Neutrophil (primary cell): ENCODE results near the gene DOCK3.

ENCODE experiments used
- H3K27ac ChIP-seq: fragments of 200-600 bp; sonication (generic); 2 replicates; pipeline ENCODE4 v1.5.1; 2016; ENCODE audit warnings: mild to moderate bottlenecking, moderate library complexity
- H3K27me3 ChIP-seq: fragments of 200-600 bp; sonication (generic); 2 replicates; pipeline ENCODE4 v1.6.0; 2016; ENCODE audit warnings: mild to moderate bottlenecking
- H3K36me3 ChIP-seq: fragments of 200-600 bp; sonication (generic); 2 replicates; pipeline ENCODE4 v1.5.1; 2017
- H3K4me1 ChIP-seq, 2 experiments: fragments of 200-600 bp in 1 of 2; sonication (generic) in 1 of 2; 1 replicate in 1 of 2; 2 replicates in 1 of 2; pipeline versions ENCODE4 v1.5.1 to v1.6.1; 2013 to 2016; ENCODE audit warnings: low read depth in 1 of 2, low read length in 1 of 2, mild to moderate bottlenecking in 1 of 2, moderate library complexity in 1 of 2; ENCODE audit not compliant: control insufficient read depth in 1 of 2, insufficient read depth in 1 of 2
- H3K4me3 ChIP-seq, 2 experiments: fragments of 200-600 bp in 1 of 2; sonication (generic) in 1 of 2; 1 replicate in 1 of 2; 2 replicates in 1 of 2; pipeline ENCODE4 v1.5.1; 2013 to 2016; ENCODE audit warnings: low read depth in 1 of 2, low read length in 1 of 2, mild to moderate bottlenecking in 1 of 2, moderate library complexity in 1 of 2
- H3K9me3 ChIP-seq: fragments of 200-600 bp; sonication (generic); 2 replicates; pipeline ENCODE4 v1.5.1; 2016
- TF ChIP-seq, protein P1 (sequence below): fragments of 200-600 bp; sonication (generic); IDR thresholded peaks from 2 replicates; pipeline ENCODE4 v1.5.1; 2016; ENCODE audit warnings: antibody characterized with exemption

The DOCK3 gene

GRCh38 chr3:51390246-51391074, 715.7 kb downstream of the DOCK3 start:
- peak overlapping the region; percentile 90 for H3K27ac ChIP-seq
- peaks cover 43% of the 10 kb centered on the region in 2 experiments for H3K4me1 ChIP-seq
- TF ChIP-seq, protein P1, sequence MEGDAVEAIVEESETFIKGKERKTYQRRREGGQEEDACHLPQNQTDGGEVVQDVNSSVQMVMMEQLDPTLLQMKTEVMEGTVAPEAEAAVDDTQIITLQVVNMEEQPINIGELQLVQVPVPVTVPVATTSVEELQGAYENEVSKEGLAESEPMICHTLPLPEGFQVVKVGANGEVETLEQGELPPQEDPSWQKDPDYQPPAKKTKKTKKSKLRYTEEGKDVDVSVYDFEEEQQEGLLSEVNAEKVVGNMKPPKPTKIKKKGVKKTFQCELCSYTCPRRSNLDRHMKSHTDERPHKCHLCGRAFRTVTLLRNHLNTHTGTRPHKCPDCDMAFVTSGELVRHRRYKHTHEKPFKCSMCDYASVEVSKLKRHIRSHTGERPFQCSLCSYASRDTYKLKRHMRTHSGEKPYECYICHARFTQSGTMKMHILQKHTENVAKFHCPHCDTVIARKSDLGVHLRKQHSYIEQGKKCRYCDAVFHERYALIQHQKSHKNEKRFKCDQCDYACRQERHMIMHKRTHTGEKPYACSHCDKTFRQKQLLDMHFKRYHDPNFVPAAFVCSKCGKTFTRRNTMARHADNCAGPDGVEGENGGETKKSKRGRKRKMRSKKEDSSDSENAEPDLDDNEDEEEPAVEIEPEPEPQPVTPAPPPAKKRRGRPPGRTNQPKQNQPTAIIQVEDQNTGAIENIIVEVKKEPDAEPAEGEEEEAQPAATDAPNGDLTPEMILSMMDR, result peak; percentile 88
- H3K36me3 ChIP-seq, result peaks cover 38% of the 10 kb centered on the region
- H3K4me3 ChIP-seq, result peak overlapping the region; percentile 65 to 69
- H3K9me3 ChIP-seq, result no peaks in the 10 kb centered on the region
- no peaks in the 10 kb centered on the region for H3K27me3 ChIP-seq

GRCh38 chr3:51391075-51391565, 716.4 kb downstream of the DOCK3 start, which contains the start of gene RBM15B:
Gene RBM15B (plus strand): TSS chr3:51391285. CDS start chr3:51391400, 115 bp downstream.
- peaks cover 36 to 37% of the 10 kb centered on the region in 2 experiments for H3K4me1 ChIP-seq
- peak within 1 kb of the TSS; percentile 65 to 69 for H3K4me3 ChIP-seq
- H3K27me3 ChIP-seq, result no peaks in the 10 kb centered on the region
- no peaks in the 10 kb centered on the region for H3K9me3 ChIP-seq
- peak within 1 kb of the TSS; percentile 90 for H3K27ac ChIP-seq
- TF ChIP-seq, protein P1, result no peak
- H3K36me3 ChIP-seq, result peaks cover 45% of the 10 kb centered on the region

GRCh38 chr3:51391566-51392354, 717.0 kb downstream of the DOCK3 start:
- Histone ChIP-seq H3K27me3 (no peaks in the 10 kb centered on the region), H3K4me3 (peak overlapping the region; percentile 65 to 69), H3K4me1 (peaks cover 30% of the 10 kb centered on the region in 2 experiments), H3K27ac (peak overlapping the region; percentile 90), H3K36me3 (peaks cover 51% of the 10 kb centered on the region), H3K9me3 (no peaks in the 10 kb centered on the region)
- TF ChIP-seq, protein P1, result no peak

DNA sequence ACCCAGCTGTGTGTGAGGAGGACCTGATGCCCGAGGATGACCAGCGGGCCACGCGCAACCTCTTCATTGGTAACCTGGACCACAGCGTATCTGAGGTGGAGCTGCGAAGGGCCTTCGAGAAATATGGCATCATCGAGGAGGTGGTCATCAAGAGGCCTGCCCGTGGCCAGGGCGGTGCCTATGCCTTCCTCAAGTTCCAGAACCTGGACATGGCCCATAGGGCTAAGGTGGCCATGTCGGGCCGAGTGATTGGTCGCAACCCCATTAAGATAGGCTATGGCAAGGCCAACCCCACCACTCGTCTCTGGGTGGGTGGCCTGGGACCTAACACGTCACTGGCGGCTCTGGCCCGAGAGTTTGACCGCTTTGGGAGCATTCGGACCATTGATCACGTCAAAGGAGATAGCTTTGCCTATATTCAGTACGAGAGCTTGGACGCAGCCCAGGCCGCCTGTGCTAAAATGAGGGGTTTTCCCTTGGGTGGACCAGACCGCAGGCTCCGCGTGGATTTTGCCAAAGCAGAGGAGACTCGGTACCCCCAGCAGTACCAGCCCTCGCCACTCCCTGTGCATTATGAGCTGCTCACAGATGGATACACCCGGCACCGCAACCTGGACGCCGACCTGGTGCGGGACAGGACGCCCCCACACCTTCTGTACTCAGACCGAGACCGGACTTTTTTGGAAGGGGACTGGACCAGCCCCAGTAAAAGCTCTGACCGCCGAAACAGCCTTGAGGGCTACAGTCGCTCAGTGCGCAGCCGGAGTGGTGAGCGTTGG, 717.8 kb downstream of the DOCK3 start:
- no peaks in the 10 kb centered on the region for H3K27me3 ChIP-seq
- TF ChIP-seq, protein P1, result no peak
- H3K4me3 ChIP-seq, result peak overlapping the region; percentile 65 to 69
- H3K9me3 ChIP-seq, result no peaks in the 10 kb centered on the region
- H3K4me1 ChIP-seq, result peaks cover 22% of the 10 kb centered on the region in 2 experiments
- H3K36me3 ChIP-seq, result peaks cover 58% of the 10 kb centered on the region
- H3K27ac ChIP-seq, result peak overlapping the region; percentile 90

GRCh38 chr3:51393134-51393495, 718.4 kb downstream of the DOCK3 start:
- Histone ChIP-seq H3K36me3 (peaks cover 55% of the 10 kb centered on the region), H3K27ac (no peak overlapping the region), H3K27me3 (no peaks in the 10 kb centered on the region), H3K9me3 (no peaks in the 10 kb centered on the region), H3K4me3 (no peak overlapping the region), H3K4me1 (peaks cover 20 to 22% of the 10 kb centered on the region in 2 experiments)
- TF ChIP-seq, protein P1, result no peak
